WTC11 (cell line): ENCODE measurements around the gene FAM25A. TPM values are rescaled to one million over a fixed set of nuclear protein-coding genes. Genes with fewer than 3 reads are reported as not detected.
A peak's percentile ranks its signal among the peaks of the same experiment; 100 is the strongest.
"Not testable (repeated sequence)": the region's sequence is repeated elsewhere in the genome, so short reads cannot be mapped to it uniquely, and the experiment has no call there.

Experiments
- ATAC-seq: fragments of 200-7000 bp; cut with Tn5 transposase; 2 replicates; pipeline ENCODE4 v1.10.0; 2021; ENCODE audit warnings: mild to moderate bottlenecking, moderate library complexity
- Bru-seq: library from RNA; stranded (reverse); fragments of 400-500 nt; gene quantifications from one replicate; lab custom pipeline; 2021; lab: Mats Ljungman, UMichigan
- CTCF ChIA-PET: fragments of 300-600 bp; sonication (Branson Sonifier 250); formaldehyde crosslinking; loops from one replicate; lab custom pipeline; 2021; ENCODE audit warnings: antibody characterized with exemption; lab: Charles Lee
- POLR2A ChIA-PET: fragments of 350-600 bp; sonication (Branson Sonifier 250); formaldehyde crosslinking; loops from one replicate; lab custom pipeline; 2021; ENCODE audit warnings: antibody characterized with exemption; lab: Charles Lee
- DNase-seq: peaks from one replicate; pipeline ENCODE4 v3.0.0; 2021; ENCODE audit warnings: low spot score
- H3K27ac Mint-ChIP-seq: 2 replicates; pipeline ENCODE4 v1.8.0; 2021; ENCODE audit warnings: mixed read lengths
- H3K27me3 Mint-ChIP-seq: 2 replicates; pipeline ENCODE4 v1.8.0; 2021; ENCODE audit warnings: low read depth, mild to moderate bottlenecking, moderate library complexity, mixed read lengths
- H3K36me3 Mint-ChIP-seq: 2 replicates; pipeline ENCODE4 v1.8.0; 2021; ENCODE audit warnings: mixed read lengths
- H3K4me1 Mint-ChIP-seq: 2 replicates; pipeline ENCODE4 v1.8.0; 2022; ENCODE audit warnings: mixed read lengths
- H3K4me3 Mint-ChIP-seq: 2 replicates; pipeline ENCODE4 v1.8.0; 2021; ENCODE audit warnings: mild to moderate bottlenecking, moderate library complexity, mixed read lengths
- H3K9me3 Mint-ChIP-seq: 2 replicates; pipeline ENCODE4 v1.8.0; 2021; ENCODE audit warnings: mixed read lengths
- CREB1 ChIP-seq: sonication (generic); formaldehyde crosslinking; IDR thresholded peaks from 2 replicates; pipeline ENCODE4 v1.8.0; 2023; ENCODE audit warnings: mild to moderate bottlenecking, missing genetic modification reagents
- CREM ChIP-seq: sonication (generic); formaldehyde crosslinking; IDR thresholded peaks from 2 replicates; pipeline ENCODE4 v1.8.1; 2022; ENCODE audit warnings: mild to moderate bottlenecking, missing genetic modification reagents, moderate library complexity
- EMX1 ChIP-seq: fragments of 250-450 bp; sonication (Bioruptor Pico); IDR thresholded peaks from 2 replicates; pipeline ENCODE4 v1.8.0; 2021; ENCODE audit warnings: mild to moderate bottlenecking
- ESRRA ChIP-seq: sonication (generic); formaldehyde crosslinking; IDR thresholded peaks from 2 replicates; pipeline ENCODE4 v1.8.1; 2022; ENCODE audit warnings: mild to moderate bottlenecking, missing genetic modification reagents, borderline replicate concordance
- GRHL2 ChIP-seq: fragments of 250-450 bp; sonication (Bioruptor Pico); IDR thresholded peaks from 2 replicates; pipeline ENCODE4 v1.8.0; 2022; ENCODE audit warnings: mild to moderate bottlenecking, moderate library complexity; ENCODE audit not compliant: insufficient replicate concordance, severe bottlenecking
- HMGA2 ChIP-seq: fragments of 250-450 bp; sonication (Bioruptor Pico); IDR thresholded peaks from 2 replicates; pipeline ENCODE4 v1.4.0; 2021; ENCODE audit warnings: mild to moderate bottlenecking, moderate library complexity
- IRF1 ChIP-seq: sonication (generic); formaldehyde crosslinking; IDR thresholded peaks from 2 replicates; pipeline ENCODE4 v1.8.0; 2023; ENCODE audit warnings: missing genetic modification reagents
- NFATC4 ChIP-seq: fragments of 250-450 bp; sonication (Bioruptor Pico); IDR thresholded peaks from 2 replicates; pipeline ENCODE4 v1.9.0; 2021; ENCODE audit warnings: mild to moderate bottlenecking
- NR1H2 ChIP-seq: sonication (generic); formaldehyde crosslinking; IDR thresholded peaks from 2 replicates; pipeline ENCODE4 v1.9.0; 2021; ENCODE audit warnings: mild to moderate bottlenecking, moderate library complexity, missing genetic modification reagents
- OVOL2 ChIP-seq: fragments of 250-450 bp; sonication (Bioruptor Pico); IDR thresholded peaks from 2 replicates; pipeline ENCODE4 v1.9.0; 2021; ENCODE audit warnings: mild to moderate bottlenecking, borderline replicate concordance
- RELA ChIP-seq: sonication (generic); formaldehyde crosslinking; IDR thresholded peaks from 2 replicates; pipeline ENCODE4 v1.8.1; 2022; ENCODE audit warnings: missing genetic modification reagents, mild to moderate bottlenecking, borderline replicate concordance
- SMAD3 ChIP-seq: sonication (generic); formaldehyde crosslinking; IDR thresholded peaks from 2 replicates; pipeline ENCODE4 v1.8.0; 2022; ENCODE audit warnings: missing genetic modification reagents, mild to moderate bottlenecking, borderline replicate concordance
- SP1 ChIP-seq: sonication (generic); formaldehyde crosslinking; conservative IDR thresholded peaks from 2 replicates; pipeline ENCODE4 v1.8.1; 2022; ENCODE audit warnings: missing genetic modification reagents
- ZBTB43 ChIP-seq: sonication (generic); formaldehyde crosslinking; IDR thresholded peaks from 2 replicates; pipeline ENCODE4 v1.8.1; 2023; ENCODE audit warnings: mild to moderate bottlenecking, missing genetic modification reagents
- ZNF671 ChIP-seq: fragments of 250-450 bp; sonication (Bioruptor Pico); IDR thresholded peaks from 2 replicates; pipeline ENCODE4 v1.8.0; 2021; ENCODE audit warnings: mild to moderate bottlenecking
- long read RNA-seq, 3 experiments: library from RNA in 1 of 3; library from capped mRNA in 1 of 3; library from polyadenylated mRNA in 1 of 3; unstranded in 2 of 3; stranded (forward) in 1 of 3; transcript quantifications; one replicate each; pipeline ENCODE4 v2.0.0, GENCODE V29; 2021
- total RNA-seq: library from RNA; stranded (reverse); gene quantifications from 3 replicates; pipeline ENCODE4 v1.2.3, GENCODE V29; 2021
- TF ChIP-seq, protein P1 (sequence below): sonication (generic); formaldehyde crosslinking; IDR thresholded peaks from 2 replicates; pipeline ENCODE4 v1.8.0; 2022; ENCODE audit warnings: mild to moderate bottlenecking, missing genetic modification reagents
- TF ChIP-seq, protein P2 (sequence below): sonication (generic); formaldehyde crosslinking; IDR thresholded peaks from 2 replicates; pipeline ENCODE4 v1.8.1; 2022; ENCODE audit warnings: missing genetic modification reagents, borderline replicate concordance
- TF ChIP-seq, protein P3 (sequence below): sonication (generic); formaldehyde crosslinking; IDR thresholded peaks from 2 replicates; pipeline ENCODE4 v1.8.0; 2022; ENCODE audit warnings: mild to moderate bottlenecking, missing genetic modification reagents
- TF ChIP-seq, protein P4 (sequence below): fragments of 250-450 bp; sonication (Bioruptor Pico); IDR thresholded peaks from 2 replicates; pipeline ENCODE4 v1.9.0; 2021; ENCODE audit warnings: mild to moderate bottlenecking

Gene FAM25A
- total RNA-seq = not detected in 3 replicates
- not detected for Bru-seq, nascent RNA
- long read RNA-seq, experiment 1 = 0 reads
- long read RNA-seq, experiment 2 = 0 reads
- long read RNA-seq, experiment 3 = 0 reads

DNA sequence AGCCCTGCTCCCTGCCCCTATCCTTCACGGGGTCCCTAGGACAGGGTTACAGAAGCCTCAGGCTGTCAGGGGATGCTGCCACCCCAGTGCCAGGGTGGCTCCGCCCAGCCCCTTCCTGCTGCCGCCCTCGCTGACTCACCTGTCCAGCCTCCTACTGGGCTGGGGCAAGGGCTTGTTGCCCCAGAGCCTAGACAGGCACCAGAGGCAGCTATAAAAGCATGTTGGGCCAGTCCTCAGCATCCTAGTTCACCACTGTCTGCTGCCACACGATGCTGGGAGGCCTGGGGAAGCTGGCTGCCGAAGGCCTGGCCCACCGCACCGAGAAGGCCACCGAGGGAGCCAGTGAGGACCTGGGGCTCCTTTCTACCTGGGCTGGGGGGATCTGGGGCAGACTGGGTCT is at the start of gene FAM25A:
Gene FAM25A (plus strand): TSS at position 239 of the 400 bp plus-strand sequence. CDS start 31 bp downstream, at position 270.
- CTCF ChIA-PET, POLR2A ChIA-PET, H3K36me3 Mint-ChIP-seq, H3K4me1 Mint-ChIP-seq, H3K4me3 Mint-ChIP-seq, H3K27me3 Mint-ChIP-seq, DNase-seq, H3K27ac Mint-ChIP-seq, ATAC-seq, H3K9me3 Mint-ChIP-seq: not testable (repeated sequence)

DNA sequence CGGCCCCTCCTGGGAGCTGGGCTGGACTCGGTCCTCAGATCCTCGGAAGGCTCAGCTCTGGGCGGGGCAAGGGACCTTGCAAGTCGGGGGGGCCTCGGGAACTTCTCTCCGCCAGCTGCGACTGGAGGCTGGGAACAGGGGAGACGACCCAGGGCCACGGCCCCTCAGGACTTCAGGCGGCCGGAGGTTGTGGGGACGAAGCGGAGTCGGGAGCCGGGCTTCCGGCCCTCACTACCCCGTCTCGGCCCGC is 49.2 kb upstream of the FAM25A start:
- Mint-ChIP-seq H3K4me3 (peak overlapping the region; percentile 70), H3K9me3 (no peaks in the 10 kb centered on the region), H3K36me3 (no peaks in the 10 kb centered on the region), H3K27ac (no peak overlapping the region), H3K27me3 (peaks cover 61% of the 10 kb centered on the region), H3K4me1 (peaks cover 53% of the 10 kb centered on the region)
- TF ChIP-seq ZBTB43 (peak; percentile 52; the same call in 1 of the 2 replicates), IRF1 (CRISPR knock-in tag) (0 out of 2 replicates have a peak, but pooled peaks have one; percentile 43), HMGA2 (no peak), NFATC4 (CRISPR knock-in tag) (no peak), ZNF671 (CRISPR knock-in tag) (no peak)
- TF ChIP-seq, protein P1, sequence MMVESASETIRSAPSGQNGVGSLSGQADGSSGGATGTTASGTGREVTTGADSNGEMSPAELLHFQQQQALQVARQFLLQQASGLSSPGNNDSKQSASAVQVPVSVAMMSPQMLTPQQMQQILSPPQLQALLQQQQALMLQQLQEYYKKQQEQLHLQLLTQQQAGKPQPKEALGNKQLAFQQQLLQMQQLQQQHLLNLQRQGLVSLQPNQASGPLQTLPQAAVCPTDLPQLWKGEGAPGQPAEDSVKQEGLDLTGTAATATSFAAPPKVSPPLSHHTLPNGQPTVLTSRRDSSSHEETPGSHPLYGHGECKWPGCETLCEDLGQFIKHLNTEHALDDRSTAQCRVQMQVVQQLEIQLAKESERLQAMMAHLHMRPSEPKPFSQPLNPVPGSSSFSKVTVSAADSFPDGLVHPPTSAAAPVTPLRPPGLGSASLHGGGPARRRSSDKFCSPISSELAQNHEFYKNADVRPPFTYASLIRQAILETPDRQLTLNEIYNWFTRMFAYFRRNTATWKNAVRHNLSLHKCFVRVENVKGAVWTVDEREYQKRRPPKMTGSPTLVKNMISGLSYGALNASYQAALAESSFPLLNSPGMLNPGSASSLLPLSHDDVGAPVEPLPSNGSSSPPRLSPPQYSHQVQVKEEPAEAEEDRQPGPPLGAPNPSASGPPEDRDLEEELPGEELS (CRISPR knock-in tag) = 0 out of 2 replicates have a peak, but pooled peaks have one; percentile 19
- CTCF ChIA-PET = interaction anchor here (1.2 to 13.7 kb wide), 3 partner anchors 10 to 28 kb away, joined by 8 to 462 read pairs (median 85); partner anchors contain the start of gene MMRN2
- DNase-seq = peak; percentile 73
- ATAC-seq = peak; percentile 10
- POLR2A ChIA-PET = interaction anchor here (1.0 to 1.6 kb wide), 2 partner anchors 11 to 15 kb away, joined by 3 to 5 read pairs; no protein-coding TSS in a partner anchor

DNA sequence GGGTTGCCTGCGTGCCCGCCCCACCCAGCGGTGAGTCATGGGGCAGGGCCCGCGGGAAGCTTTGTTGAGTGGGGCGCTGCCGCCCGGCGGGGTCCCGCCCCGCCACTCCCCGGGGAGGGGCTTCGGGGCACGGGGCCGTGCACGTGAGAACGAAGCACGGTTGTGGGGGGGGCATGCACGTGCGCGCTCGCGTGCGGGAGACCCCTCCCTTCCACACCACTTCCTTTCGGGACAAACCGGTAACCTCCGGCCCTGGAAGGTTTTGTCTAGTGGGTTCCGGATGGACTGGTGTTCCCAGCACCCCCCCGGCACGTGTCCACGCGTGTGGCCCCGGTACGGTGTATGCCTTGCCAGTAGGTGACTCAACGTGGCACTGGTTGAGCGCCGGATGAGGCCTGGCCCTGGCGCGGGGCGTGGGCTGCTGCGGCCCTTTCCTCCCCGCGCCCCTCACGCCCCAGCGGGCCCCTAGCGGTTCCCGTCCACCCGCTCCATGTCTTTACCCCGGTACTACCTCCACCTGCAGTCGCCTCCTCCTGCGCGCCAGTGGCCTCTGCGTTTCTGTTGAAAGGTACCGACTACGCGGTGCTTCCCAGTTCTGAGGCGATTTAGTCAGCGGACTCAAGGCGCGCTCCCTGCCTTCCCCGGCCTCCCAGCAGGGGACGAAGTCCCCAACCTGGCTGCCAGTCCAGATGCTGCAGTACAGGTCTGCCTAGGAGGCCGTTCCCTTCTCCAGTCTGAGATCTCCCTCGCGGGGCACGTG is 48.7 kb upstream of the FAM25A start:
- Mint-ChIP-seq H3K36me3 (no peaks in the 10 kb centered on the region), H3K27ac (0 out of 2 replicates have a peak overlapping the region, but pooled peaks have one; percentile 65), H3K27me3 (peaks cover 58% of the 10 kb centered on the region), H3K9me3 (no peaks in the 10 kb centered on the region), H3K4me1 (peaks cover 48% of the 10 kb centered on the region), H3K4me3 (peak overlapping the region; percentile 82)
- ChIA-PET CTCF (interaction anchor here (1.2 to 13.7 kb wide), 3 partner anchors 11 to 29 kb away, joined by 8 to 462 read pairs (median 85); partner anchors contain the start of gene MMRN2), POLR2A (interaction anchor here (1.0 kb wide), 1 partner anchor 16 kb away, joined by 3 read pairs; no protein-coding TSS in a partner anchor)
- DNase-seq (peak; percentile 66), ATAC-seq (peak; percentile 20)
- TF ChIP-seq NR1H2 (CRISPR knock-in tag) (no peak), CREM (CRISPR knock-in tag) (no peak), RELA (CRISPR knock-in tag) (no peak), ZBTB43 (0 out of 2 replicates have a peak, but pooled peaks have one; percentile 51), CREB1 (CRISPR knock-in tag) (no peak), SMAD3 (CRISPR knock-in tag) (no peak), EMX1 (CRISPR knock-in tag) (no peak), OVOL2 (CRISPR knock-in tag) (no peak), ESRRA (no peak), SP1 (CRISPR knock-in tag) (peak; percentile 64; the same call in 1 of the 2 replicates), GRHL2 (no peak)
- TF ChIP-seq, protein P2, sequence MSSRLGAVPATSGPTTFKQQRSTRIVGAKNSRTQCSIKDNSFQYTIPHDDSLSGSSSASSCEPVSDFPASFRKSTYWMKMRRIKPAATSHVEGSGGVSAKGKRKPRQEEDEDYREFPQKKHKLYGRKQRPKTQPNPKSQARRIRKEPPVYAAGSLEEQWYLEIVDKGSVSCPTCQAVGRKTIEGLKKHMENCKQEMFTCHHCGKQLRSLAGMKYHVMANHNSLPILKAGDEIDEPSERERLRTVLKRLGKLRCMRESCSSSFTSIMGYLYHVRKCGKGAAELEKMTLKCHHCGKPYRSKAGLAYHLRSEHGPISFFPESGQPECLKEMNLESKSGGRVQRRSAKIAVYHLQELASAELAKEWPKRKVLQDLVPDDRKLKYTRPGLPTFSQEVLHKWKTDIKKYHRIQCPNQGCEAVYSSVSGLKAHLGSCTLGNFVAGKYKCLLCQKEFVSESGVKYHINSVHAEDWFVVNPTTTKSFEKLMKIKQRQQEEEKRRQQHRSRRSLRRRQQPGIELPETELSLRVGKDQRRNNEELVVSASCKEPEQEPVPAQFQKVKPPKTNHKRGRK (CRISPR knock-in tag) = no peak
- TF ChIP-seq, protein P3, sequence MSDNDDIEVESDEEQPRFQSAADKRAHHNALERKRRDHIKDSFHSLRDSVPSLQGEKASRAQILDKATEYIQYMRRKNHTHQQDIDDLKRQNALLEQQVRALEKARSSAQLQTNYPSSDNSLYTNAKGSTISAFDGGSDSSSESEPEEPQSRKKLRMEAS = peak; percentile 90
- TF ChIP-seq, protein P4, sequence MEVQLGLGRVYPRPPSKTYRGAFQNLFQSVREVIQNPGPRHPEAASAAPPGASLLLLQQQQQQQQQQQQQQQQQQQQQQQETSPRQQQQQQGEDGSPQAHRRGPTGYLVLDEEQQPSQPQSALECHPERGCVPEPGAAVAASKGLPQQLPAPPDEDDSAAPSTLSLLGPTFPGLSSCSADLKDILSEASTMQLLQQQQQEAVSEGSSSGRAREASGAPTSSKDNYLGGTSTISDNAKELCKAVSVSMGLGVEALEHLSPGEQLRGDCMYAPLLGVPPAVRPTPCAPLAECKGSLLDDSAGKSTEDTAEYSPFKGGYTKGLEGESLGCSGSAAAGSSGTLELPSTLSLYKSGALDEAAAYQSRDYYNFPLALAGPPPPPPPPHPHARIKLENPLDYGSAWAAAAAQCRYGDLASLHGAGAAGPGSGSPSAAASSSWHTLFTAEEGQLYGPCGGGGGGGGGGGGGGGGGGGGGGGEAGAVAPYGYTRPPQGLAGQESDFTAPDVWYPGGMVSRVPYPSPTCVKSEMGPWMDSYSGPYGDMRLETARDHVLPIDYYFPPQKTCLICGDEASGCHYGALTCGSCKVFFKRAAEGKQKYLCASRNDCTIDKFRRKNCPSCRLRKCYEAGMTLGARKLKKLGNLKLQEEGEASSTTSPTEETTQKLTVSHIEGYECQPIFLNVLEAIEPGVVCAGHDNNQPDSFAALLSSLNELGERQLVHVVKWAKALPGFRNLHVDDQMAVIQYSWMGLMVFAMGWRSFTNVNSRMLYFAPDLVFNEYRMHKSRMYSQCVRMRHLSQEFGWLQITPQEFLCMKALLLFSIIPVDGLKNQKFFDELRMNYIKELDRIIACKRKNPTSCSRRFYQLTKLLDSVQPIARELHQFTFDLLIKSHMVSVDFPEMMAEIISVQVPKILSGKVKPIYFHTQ (CRISPR knock-in tag) = no peak
